ENCODE data around the gene COMMD3. TPM values are rescaled to one million over a fixed set of nuclear protein-coding genes. Genes with fewer than 3 reads are reported as not detected.

The COMMD3 gene
- total RNA-seq, 1 experiment from 2014 or later, result 35.6 TPM

DNA sequence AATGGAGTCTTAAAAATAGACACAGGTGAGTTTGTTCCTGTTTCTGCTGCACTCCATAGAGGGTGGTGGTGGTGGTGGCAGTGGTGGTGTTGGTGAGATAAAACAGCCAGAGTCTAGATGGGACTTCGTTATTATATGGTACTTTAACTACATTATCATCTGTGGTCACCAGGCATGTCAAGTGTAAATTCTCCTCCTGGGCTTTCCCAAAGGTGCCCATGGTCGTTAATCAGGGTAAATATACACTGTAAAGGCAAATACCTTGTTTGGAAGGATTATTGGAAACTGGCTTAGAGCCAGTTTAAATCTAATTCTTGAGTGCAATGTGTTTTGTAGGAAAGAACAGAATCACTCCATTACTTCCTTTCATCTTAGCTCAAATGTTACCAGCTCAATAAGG is 21.5 kb upstream of the COMMD3 start:
- no peak for DNase-seq (ENCODE audit: low read depth, low spot score)
- Histone ChIP-seq H3K27ac (ENCODE audit: low read length) (no peak overlapping the region), H3K4me1 (ENCODE audit: control insufficient read depth, insufficient read depth, low read length) (no peaks in the 10 kb centered on the region), H3K27me3 (ENCODE audit: control insufficient read depth, insufficient read depth, low read length) (no peaks in the 10 kb centered on the region), H3K4me3 (ENCODE audit: low read depth in 2 of 2, low read length in 2 of 2) (no peak overlapping the region), H3K36me3 (ENCODE audit: control insufficient read depth, insufficient read depth, low read length) (no peaks in the 10 kb centered on the region), H3K9me3 (ENCODE audit: control insufficient read depth, insufficient read depth, low read depth, low read length) (no peaks in the 10 kb centered on the region)
- POLR2A ChIA-PET, result no interaction called here
- CTCF ChIA-PET, result no interaction called here
- in situ Hi-C loops (cut with HindIII; ENCODE audit: low pct_unique_long_range_greater_than_20kb, low sequenced_read_pairs), result no loop called here
- TF ChIP-seq SIN3A (IDR thresholded peaks at IDR 0.05; ENCODE audit: borderline replicate concordance, insufficient read depth, low read depth, low read length) (no peak), POLR2AphosphoS5 (IDR thresholded peaks at IDR 0.05; ENCODE audit: low read depth, low read length) (no peak), TCF7L2 (IDR thresholded peaks at IDR 0.05; ENCODE audit: low read depth, low read length) (no peak)
- TF ChIP-seq, protein P1, sequence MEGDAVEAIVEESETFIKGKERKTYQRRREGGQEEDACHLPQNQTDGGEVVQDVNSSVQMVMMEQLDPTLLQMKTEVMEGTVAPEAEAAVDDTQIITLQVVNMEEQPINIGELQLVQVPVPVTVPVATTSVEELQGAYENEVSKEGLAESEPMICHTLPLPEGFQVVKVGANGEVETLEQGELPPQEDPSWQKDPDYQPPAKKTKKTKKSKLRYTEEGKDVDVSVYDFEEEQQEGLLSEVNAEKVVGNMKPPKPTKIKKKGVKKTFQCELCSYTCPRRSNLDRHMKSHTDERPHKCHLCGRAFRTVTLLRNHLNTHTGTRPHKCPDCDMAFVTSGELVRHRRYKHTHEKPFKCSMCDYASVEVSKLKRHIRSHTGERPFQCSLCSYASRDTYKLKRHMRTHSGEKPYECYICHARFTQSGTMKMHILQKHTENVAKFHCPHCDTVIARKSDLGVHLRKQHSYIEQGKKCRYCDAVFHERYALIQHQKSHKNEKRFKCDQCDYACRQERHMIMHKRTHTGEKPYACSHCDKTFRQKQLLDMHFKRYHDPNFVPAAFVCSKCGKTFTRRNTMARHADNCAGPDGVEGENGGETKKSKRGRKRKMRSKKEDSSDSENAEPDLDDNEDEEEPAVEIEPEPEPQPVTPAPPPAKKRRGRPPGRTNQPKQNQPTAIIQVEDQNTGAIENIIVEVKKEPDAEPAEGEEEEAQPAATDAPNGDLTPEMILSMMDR (IDR thresholded peaks at IDR 0.05), result no peak
- TF ChIP-seq, protein P2, sequence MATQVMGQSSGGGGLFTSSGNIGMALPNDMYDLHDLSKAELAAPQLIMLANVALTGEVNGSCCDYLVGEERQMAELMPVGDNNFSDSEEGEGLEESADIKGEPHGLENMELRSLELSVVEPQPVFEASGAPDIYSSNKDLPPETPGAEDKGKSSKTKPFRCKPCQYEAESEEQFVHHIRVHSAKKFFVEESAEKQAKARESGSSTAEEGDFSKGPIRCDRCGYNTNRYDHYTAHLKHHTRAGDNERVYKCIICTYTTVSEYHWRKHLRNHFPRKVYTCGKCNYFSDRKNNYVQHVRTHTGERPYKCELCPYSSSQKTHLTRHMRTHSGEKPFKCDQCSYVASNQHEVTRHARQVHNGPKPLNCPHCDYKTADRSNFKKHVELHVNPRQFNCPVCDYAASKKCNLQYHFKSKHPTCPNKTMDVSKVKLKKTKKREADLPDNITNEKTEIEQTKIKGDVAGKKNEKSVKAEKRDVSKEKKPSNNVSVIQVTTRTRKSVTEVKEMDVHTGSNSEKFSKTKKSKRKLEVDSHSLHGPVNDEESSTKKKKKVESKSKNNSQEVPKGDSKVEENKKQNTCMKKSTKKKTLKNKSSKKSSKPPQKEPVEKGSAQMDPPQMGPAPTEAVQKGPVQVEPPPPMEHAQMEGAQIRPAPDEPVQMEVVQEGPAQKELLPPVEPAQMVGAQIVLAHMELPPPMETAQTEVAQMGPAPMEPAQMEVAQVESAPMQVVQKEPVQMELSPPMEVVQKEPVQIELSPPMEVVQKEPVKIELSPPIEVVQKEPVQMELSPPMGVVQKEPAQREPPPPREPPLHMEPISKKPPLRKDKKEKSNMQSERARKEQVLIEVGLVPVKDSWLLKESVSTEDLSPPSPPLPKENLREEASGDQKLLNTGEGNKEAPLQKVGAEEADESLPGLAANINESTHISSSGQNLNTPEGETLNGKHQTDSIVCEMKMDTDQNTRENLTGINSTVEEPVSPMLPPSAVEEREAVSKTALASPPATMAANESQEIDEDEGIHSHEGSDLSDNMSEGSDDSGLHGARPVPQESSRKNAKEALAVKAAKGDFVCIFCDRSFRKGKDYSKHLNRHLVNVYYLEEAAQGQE (IDR thresholded peaks at IDR 0.05; ENCODE audit: insufficient read depth in 1 of 2, low read depth in 2 of 2, low read length in 1 of 2), result no peak
- BruUV-seq (replicated peaks), result no TSS peak
- intact Hi-C loops (cut with micrococcal nuclease; ENCODE audit: unreplicated experiment), result no loop called here
- no peak for ATAC-seq

DNA sequence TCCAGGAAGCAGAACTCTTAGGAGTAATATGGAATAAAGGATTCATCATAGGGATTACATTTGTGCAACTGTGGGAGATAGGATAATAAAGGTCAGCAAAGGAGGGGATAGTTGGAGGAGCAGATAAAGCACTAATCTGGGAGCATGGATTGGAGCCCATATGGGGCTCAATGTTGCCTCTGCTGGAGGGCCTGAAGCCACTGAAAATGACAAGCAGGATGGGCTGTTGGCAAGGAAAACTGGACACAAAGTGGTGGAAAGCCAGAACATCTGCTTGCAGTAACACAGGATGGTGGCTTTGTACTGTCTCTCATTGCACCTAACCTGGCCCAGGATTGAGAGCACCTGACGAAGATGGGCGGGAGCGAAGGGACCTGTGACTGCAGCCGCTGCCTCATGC is 15.0 kb upstream of the COMMD3 start:
- in situ Hi-C loops (cut with HindIII; ENCODE audit: low pct_unique_long_range_greater_than_20kb, low sequenced_read_pairs) (no loop called here), intact Hi-C loops (cut with micrococcal nuclease; ENCODE audit: unreplicated experiment) (no loop called here)
- ChIA-PET CTCF (no interaction called here), POLR2A (no interaction called here)
- ATAC-seq, result no peak
- H3K27ac ChIP-seq (ENCODE audit: low read length), result no peak overlapping the region
- DNase-seq (ENCODE audit: low read depth, low spot score), result no peak
- TF ChIP-seq SIN3A (IDR thresholded peaks at IDR 0.05; ENCODE audit: borderline replicate concordance, insufficient read depth, low read depth, low read length) (no peak), TCF7L2 (IDR thresholded peaks at IDR 0.05; ENCODE audit: low read depth, low read length) (no peak)
- TF ChIP-seq, protein P1 (IDR thresholded peaks at IDR 0.05), result no peak
- H3K4me1 ChIP-seq (ENCODE audit: control insufficient read depth, insufficient read depth, low read length), result no peaks in the 10 kb centered on the region
- no peak overlapping the region for H3K4me3 ChIP-seq (ENCODE audit: low read depth in 2 of 2, low read length in 2 of 2)
- H3K9me3 ChIP-seq (ENCODE audit: control insufficient read depth, insufficient read depth, low read depth, low read length), result no peaks in the 10 kb centered on the region
- H3K36me3 ChIP-seq (ENCODE audit: control insufficient read depth, insufficient read depth, low read length), result no peaks in the 10 kb centered on the region
- BruUV-seq (replicated peaks), result no TSS peak
- H3K27me3 ChIP-seq (ENCODE audit: control insufficient read depth, insufficient read depth, low read length), result no peaks in the 10 kb centered on the region
